NB4 (cell line): ENCODE data around the gene CHCT1.

Experiments
- DNase-seq: peaks from one replicate; pipeline ENCODE4 v3.0.0; 2010; ENCODE audit warnings: low read depth
- H3K4me3 ChIP-seq: one replicate; pipeline ENCODE4 v1.5.1; 2011; ENCODE audit warnings: mild to moderate bottlenecking, low read depth, low read length, moderate library complexity
- MYC ChIP-seq: IDR thresholded peaks from 2 replicates; pipeline ENCODE4 v1.6.1; 2011; ENCODE audit warnings: low read depth, low read length
- POLR2A ChIP-seq: IDR thresholded peaks from 2 replicates; pipeline ENCODE4 v1.6.1; 2011; ENCODE audit warnings: mild to moderate bottlenecking; ENCODE audit not compliant: insufficient read length; ENCODE audit errors: extremely low read depth
- TF ChIP-seq, protein P1 (sequence below): IDR thresholded peaks from 2 replicates; pipeline ENCODE4 v1.6.1; 2011; ENCODE audit warnings: low read depth, low read length
- TF ChIP-seq, protein P2 (sequence below): IDR thresholded peaks from one replicate; pipeline ENCODE4 v1.5.1; 2012; ENCODE audit warnings: low read depth, low read length

CHCT1 gene

DNA sequence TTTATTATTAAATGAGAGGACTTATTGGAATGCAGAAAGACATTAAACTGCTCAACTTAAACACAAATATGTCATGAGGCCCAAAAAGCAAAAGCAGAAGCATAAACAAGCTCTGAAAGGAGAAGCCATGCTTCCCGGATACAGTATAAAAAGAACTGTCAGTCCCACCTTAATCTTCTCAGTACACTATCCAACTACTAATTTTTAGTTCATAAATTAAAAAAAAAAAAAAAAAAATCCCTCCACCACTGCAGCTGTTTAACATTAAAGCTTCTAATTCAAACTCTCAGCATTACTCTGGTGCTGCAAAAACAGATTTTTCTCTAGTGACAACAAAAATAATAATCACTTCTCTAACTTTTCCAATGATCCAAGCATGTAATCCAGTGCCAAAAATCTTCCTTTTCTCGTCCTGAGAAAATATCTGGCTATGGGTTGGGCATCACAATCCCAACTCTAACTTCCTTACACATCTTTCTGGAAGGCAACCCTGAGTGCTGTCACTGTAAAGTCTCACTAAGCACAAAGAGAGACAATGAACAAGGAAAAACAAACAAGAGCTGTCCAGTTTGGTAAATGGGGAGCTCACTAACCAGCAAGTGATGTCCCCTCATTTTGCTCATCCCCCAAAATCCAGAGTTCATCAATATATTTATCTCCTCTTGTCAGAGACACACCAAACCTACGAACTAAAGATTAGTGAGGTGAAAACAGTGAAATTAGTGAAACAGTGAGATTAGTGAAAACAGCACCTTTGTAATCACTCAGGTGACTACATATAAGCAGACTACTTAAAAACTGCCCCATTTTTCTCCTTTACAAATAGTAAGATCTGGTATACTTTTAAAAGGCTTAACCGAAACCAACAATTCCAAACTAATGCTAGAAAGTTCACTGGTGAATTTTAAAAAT is 35.9 kb upstream of the CHCT1 start:
- no peak overlapping the region for H3K4me3 ChIP-seq
- TF ChIP-seq, protein P1, sequence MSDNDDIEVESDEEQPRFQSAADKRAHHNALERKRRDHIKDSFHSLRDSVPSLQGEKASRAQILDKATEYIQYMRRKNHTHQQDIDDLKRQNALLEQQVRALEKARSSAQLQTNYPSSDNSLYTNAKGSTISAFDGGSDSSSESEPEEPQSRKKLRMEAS, result no peak
- TF ChIP-seq POLR2A (no peak), MYC (no peak)
- TF ChIP-seq, protein P2, sequence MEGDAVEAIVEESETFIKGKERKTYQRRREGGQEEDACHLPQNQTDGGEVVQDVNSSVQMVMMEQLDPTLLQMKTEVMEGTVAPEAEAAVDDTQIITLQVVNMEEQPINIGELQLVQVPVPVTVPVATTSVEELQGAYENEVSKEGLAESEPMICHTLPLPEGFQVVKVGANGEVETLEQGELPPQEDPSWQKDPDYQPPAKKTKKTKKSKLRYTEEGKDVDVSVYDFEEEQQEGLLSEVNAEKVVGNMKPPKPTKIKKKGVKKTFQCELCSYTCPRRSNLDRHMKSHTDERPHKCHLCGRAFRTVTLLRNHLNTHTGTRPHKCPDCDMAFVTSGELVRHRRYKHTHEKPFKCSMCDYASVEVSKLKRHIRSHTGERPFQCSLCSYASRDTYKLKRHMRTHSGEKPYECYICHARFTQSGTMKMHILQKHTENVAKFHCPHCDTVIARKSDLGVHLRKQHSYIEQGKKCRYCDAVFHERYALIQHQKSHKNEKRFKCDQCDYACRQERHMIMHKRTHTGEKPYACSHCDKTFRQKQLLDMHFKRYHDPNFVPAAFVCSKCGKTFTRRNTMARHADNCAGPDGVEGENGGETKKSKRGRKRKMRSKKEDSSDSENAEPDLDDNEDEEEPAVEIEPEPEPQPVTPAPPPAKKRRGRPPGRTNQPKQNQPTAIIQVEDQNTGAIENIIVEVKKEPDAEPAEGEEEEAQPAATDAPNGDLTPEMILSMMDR, result no peak
- no peak for DNase-seq

DNA sequence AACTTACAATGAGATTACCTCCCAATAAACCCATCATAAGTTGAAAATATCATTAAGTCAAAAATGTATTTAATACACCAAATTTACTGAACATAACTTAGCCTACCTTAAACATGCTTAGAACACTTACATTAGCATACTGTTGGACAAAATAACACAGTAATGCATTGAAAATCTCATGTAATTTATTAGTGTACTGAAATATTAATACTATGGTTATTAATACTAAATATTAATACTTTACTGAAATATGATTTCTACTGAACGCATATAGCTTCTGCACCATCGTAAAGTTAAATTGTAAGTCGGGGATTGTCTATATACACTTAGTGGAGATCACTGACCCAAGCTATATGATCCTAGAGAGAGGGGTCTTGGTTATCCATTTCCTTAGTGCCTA is 34.6 kb upstream of the CHCT1 start:
- DNase-seq, result no peak
- H3K4me3 ChIP-seq, result peak overlapping the region; percentile 39
- TF ChIP-seq POLR2A (no peak), MYC (no peak)
- TF ChIP-seq, protein P2, result no peak
- TF ChIP-seq, protein P1, result no peak

DNA sequence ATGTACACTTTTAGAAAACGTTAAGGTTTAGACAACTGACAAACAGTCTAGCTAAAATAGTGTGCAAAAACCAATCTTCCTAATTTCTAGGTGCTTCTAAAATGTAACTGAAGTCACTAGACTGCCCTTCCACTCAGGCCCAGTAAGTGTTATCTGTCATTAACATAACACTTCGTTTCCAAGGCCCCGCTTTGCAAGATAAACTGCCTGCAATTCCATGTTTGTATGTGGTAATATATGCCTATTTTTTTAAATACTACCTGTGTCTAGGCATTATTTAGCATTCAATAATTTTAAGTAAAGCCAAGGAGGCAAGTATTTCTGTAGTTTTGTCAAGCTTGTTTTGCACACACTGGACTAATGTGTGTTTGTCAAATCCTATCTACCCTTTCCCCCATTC is 33.5 kb upstream of the CHCT1 start:
- no peak for TF ChIP-seq POLR2A
- no peak for TF ChIP-seq MYC
- TF ChIP-seq, protein P2, result no peak
- TF ChIP-seq, protein P1, result no peak
- H3K4me3 ChIP-seq, result peak overlapping the region; percentile 39
- DNase-seq, result no peak

DNA sequence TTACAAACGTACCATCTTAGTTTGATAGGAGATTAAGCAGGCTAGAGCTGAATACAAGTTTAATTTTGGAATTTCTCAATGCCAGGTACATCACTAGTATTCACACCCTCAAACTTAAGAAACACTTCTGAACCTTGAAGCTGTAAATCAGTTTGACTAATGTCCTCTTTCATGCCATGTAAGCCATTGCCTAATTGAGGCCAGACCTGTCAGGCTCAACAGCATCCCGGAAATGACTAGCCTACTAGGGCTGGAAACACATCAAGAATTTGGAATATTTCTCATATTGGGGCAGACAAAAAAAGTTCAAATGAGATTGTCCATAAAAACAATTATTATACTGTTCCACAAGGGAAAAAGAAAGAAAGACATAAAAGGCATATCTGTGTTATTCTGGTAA is 32.1 kb upstream of the CHCT1 start:
- peak overlapping the region; percentile 92 for H3K4me3 ChIP-seq
- DNase-seq, result peak; percentile 67
- no peak for TF ChIP-seq POLR2A
- TF ChIP-seq, protein P2, result no peak
- TF ChIP-seq MYC, result no peak
- TF ChIP-seq, protein P1, result no peak

DNA sequence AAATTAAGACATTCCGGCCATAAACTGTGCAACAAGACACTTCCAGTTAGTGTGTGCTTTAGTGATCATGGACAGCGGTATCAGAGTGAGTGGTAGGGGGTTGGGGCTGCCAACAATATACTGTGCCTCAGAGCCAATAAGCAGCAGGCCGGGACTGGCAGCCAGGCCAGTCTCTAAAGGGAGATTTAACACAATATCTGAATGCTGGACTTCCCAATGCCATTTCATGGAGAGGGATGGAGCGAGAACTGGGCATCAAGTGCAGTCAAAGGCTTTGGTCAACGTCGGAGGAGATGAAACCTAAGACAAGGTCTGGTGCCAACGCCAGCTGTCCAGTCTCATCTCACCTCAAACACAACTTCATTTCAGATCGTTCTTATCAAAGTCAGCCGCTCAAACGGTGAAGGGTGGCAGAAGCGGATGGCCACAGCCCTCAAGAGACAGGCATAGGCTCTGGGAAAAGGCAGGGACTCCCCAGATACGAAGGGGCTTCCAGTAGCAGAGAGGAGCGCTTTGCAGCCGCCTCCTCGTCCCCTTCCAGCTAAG is 31.3 kb upstream of the CHCT1 start:
- peak overlapping the region; percentile 92 for H3K4me3 ChIP-seq
- TF ChIP-seq POLR2A (peak; percentile 28), MYC (no peak)
- TF ChIP-seq, protein P2, result no peak
- TF ChIP-seq, protein P1, result peak; percentile 7; the same call in 1 of the 2 replicates
- DNase-seq, result peak; percentile 64
